Measurements from ENCODE around the gene RBM23.

DNA sequence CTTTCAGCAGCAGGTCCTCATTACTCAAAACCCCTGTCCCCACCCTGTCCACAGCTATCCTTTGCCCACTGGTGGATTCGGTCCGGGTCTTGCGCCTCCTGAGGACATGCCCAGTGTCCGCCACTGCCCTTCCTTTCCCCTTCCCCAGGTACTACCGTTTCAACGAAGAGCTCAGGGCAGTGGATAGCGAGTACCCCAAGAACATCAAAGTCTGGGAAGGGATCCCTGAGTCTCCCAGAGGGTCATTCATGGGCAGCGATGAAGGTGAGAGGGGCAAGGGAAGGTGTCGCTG, 73.9 kb downstream of the RBM23 start:
- no peak for TF ChIP-seq FOXJ3 (CRISPR knock-in tag; IDR thresholded peaks at IDR 0.05; ENCODE audit: borderline replicate concordance)
- no peak for TF ChIP-seq RELA (CRISPR knock-in tag; IDR thresholded peaks at IDR 0.05; ENCODE audit: borderline replicate concordance)
- TF ChIP-seq, protein P1, sequence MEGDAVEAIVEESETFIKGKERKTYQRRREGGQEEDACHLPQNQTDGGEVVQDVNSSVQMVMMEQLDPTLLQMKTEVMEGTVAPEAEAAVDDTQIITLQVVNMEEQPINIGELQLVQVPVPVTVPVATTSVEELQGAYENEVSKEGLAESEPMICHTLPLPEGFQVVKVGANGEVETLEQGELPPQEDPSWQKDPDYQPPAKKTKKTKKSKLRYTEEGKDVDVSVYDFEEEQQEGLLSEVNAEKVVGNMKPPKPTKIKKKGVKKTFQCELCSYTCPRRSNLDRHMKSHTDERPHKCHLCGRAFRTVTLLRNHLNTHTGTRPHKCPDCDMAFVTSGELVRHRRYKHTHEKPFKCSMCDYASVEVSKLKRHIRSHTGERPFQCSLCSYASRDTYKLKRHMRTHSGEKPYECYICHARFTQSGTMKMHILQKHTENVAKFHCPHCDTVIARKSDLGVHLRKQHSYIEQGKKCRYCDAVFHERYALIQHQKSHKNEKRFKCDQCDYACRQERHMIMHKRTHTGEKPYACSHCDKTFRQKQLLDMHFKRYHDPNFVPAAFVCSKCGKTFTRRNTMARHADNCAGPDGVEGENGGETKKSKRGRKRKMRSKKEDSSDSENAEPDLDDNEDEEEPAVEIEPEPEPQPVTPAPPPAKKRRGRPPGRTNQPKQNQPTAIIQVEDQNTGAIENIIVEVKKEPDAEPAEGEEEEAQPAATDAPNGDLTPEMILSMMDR (IDR thresholded peaks at IDR 0.05) = no peak
- no peak for TF ChIP-seq ZNF263 (CRISPR knock-in tag; IDR thresholded peaks at IDR 0.05; ENCODE audit: low read depth)

Data from WTC11 (cell line).